Brain microvascular endothelial cell (primary cell): ENCODE results near the gene ENO1.

Source experiments
- DNase-seq: peaks from one replicate; pipeline ENCODE4 v3.0.0-alpha.2; 2020
- H3K27ac ChIP-seq: fragments of 250-450 bp; sonication (Bioruptor Pico); 2 replicates; pipeline ENCODE4 v1.5.1; 2020; ENCODE audit warnings: mild to moderate bottlenecking, moderate library complexity
- H3K27me3 ChIP-seq: fragments of 250-450 bp; sonication (Bioruptor Pico); replicated peaks from 2 replicates; pipeline ENCODE4 v1.5.1; 2020; ENCODE audit warnings: mild to moderate bottlenecking
- H3K36me3 ChIP-seq: fragments of 250-450 bp; sonication (Bioruptor Pico); replicated peaks from 2 replicates; pipeline ENCODE4 v1.5.1; 2020; ENCODE audit warnings: mild to moderate bottlenecking
- H3K4me3 ChIP-seq: 2 replicates; pipeline ENCODE4 v1.5.1; 2011; ENCODE audit warnings: low read depth, mild to moderate bottlenecking, control low read depth, low read length, moderate library complexity
- CTCF ChIP-seq: IDR thresholded peaks from 2 replicates; pipeline ENCODE4 v1.5.1; 2011; ENCODE audit warnings: low read depth, mild to moderate bottlenecking, moderate library complexity, low read length, control low read depth, inconsistent platforms; ENCODE audit errors: missing control alignments
- in situ Hi-C: cut with HindIII; loops from 2 replicates; pipeline ENCODE4 v1.10.0; 2017; ENCODE audit warnings: low sequenced_read_pairs, low pct_ligation_motif_present

ENO1 gene

DNA sequence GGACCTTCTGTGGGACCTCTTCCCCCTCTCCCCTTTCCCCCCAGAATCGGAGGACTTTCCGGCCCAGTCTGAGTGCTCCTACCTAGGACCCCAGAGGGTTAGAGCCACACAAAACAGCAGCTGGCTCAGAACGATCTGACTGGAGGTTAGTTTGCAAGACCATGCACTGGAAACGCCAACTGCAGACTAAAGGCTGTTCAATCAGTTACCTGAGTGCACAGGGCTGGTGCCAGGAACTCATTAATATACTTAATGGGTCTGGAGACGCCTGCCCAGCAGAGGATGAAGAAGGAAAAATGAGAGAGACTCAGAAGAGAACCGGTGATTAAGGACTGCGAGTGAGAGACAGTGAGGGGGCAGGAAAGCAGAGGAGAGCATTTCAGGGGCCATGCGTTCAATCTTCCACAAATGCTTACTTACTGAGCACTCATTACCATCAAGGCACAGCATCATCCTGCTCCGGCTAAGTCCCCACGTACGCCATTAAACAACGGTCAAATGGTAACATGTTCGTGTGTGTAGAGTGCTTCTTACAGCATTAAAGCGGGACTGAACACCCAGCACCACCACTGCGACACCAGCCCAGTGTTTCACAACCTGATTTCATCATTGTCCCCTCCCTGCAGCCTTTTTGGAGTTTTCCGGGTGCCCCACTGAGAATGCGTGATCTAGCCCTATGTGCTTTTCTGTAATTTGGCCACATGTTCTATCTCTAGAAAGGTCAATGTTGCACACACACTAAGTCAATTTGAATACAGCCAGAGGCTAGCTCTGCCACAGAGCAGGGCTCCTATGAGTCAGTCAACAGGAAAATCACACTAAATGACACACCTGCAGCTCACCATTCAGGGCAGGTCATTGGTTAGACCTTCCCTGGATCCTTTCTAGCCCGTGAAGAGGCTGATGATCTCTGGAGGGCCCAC, 7.6 kb downstream of the ENO1 start:
- in situ Hi-C loops = no loop called here
- no peak for DNase-seq
- H3K27me3 ChIP-seq = no peaks in the 10 kb centered on the region
- peaks cover 94% of the 10 kb centered on the region for H3K36me3 ChIP-seq
- TF ChIP-seq CTCF = no peak
- no peak overlapping the region for H3K4me3 ChIP-seq
- no peak overlapping the region for H3K27ac ChIP-seq

- in situ Hi-C loops = no loop called here
- Histone ChIP-seq H3K27me3 (no peaks in the 10 kb centered on the region), H3K27ac (no peak overlapping the region), H3K4me3 (no peak overlapping the region), H3K36me3 (peaks cover 96% of the 10 kb centered on the region)
- no peak for TF ChIP-seq CTCF
- DNase-seq = no peak
These were observed 8.4 kb downstream of the ENO1 start for GRCh38 chr1:8870103-8870502.

DNA sequence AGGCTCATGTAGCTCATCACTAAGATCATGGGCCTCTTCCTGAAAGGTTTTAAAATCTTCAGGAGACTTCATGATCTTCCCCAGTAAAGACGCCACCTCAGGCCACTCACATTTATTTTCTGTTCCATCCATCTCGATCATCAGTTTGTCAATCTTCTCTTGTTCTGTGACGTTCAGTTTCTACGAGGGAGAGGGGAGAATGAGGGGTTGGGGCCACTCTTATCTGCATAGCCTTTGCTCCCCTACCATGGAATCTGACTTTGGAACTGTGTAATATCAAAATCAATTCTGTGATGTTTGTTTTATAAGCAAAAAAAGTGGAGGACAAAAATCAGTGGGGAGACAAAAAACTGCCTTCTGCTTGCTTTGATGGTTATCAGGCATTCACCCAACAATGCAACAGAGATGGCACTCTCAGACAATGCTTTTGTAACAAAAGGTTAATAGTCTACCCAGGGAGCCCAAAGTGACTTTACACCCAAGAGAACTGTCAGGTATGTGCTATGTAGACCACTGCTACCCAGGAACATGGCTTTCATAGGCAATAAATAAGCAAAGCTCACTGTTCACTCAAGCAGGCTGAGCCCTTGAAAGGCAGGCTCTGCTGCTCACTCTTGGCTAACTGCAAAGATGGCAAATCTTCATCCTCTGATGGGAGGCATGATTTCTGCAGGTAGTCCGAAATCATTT, 10.5 kb downstream of the ENO1 start:
- no peak for DNase-seq
- no peaks in the 10 kb centered on the region for H3K27me3 ChIP-seq
- no peak overlapping the region for H3K4me3 ChIP-seq
- H3K36me3 ChIP-seq = peaks cover 100% of the 10 kb centered on the region
- no peak for TF ChIP-seq CTCF
- in situ Hi-C loops = no loop called here
- H3K27ac ChIP-seq = no peak overlapping the region

DNA sequence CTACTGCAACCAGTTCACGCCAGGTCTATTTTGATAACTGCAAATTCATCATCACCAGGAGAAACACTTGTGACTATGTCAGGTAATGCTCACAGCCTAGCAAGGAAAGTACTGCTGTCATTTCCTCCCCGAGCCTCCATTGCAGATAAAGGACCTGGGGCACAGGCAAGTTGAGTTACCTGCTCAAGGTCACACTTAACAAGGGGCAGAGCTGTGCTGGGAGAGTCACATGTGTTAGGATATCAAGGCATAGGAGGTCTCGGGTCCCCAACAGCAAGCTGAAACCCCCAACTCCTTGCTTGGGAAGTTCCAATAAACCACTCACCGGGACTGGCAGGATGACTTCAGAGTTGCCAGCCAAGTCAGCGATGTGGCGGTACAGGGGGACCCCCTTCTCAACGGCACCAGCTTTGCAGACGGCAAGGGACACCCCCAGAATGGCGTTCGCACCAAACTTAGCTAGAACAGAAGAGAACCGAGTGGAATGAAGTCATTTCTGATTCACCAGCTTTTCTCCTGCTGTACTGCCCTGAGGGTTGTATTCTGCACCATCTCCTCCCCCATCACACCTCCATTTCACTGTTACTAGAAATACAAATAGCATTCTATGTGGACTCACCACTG, 11.6 kb downstream of the ENO1 start:
- Histone ChIP-seq H3K27ac (no peak overlapping the region), H3K36me3 (peaks cover 100% of the 10 kb centered on the region), H3K4me3 (no peak overlapping the region), H3K27me3 (no peaks in the 10 kb centered on the region)
- in situ Hi-C loops = no loop called here
- no peak for TF ChIP-seq CTCF
- no peak for DNase-seq

GRCh38 chr1:8866173-8866791, 12.2 kb downstream of the ENO1 start:
- no peak for TF ChIP-seq CTCF
- H3K27me3 ChIP-seq = no peaks in the 10 kb centered on the region
- peaks cover 98% of the 10 kb centered on the region for H3K36me3 ChIP-seq
- no peak overlapping the region for H3K4me3 ChIP-seq
- no peak for DNase-seq
- no peak overlapping the region for H3K27ac ChIP-seq
- in situ Hi-C loops = no loop called here
